NCI-H524 (cell line): Measurements from ENCODE around the gene SCP2.
"Not testable (repeated sequence)": the region's sequence is repeated elsewhere in the genome, so short reads cannot be mapped to it uniquely, and the experiment has no call there.

ENCODE experiments used
- DNase-seq, 2 experiments: peaks; one replicate each; lab custom pipeline; 2025; lab: John Stamatoyannopoulos, UW

The SCP2 gene

GRCh38 chr1:52916241-52916975 lies 10.7 kb upstream of the SCP2 start:
- DNase-seq: no peak

GRCh38 chr1:52917156-52917555 lies 9.9 kb upstream of the SCP2 start:
- no peak for DNase-seq

- DNase-seq: no peak
Observed at GRCh38 chr1:52917581-52917980, 9.5 kb upstream of the SCP2 start.

GRCh38 chr1:52918201-52918600 lies 8.9 kb upstream of the SCP2 start:
- DNase-seq: no peak

GRCh38 chr1:52919051-52919722 lies 7.9 kb upstream of the SCP2 start:
- DNase-seq: no peak

GRCh38 chr1:52919723-52920483 lies 7.2 kb upstream of the SCP2 start:
- no peak for DNase-seq

- DNase-seq: no peak
Observed at GRCh38 chr1:52920791-52921291, 6.2 kb upstream of the SCP2 start.

GRCh38 chr1:52925571-52926005 lies 1.5 kb upstream of the SCP2 start:
- DNase-seq: peak; percentile 23 to 41

GRCh38 chr1:52926864-52927211 lies 238 bp upstream of the SCP2 start:
- DNase-seq: no peak

GRCh38 chr1:52928015-52928404 lies 934 bp downstream of the SCP2 start:
- peak in 1 of 2 experiments; percentile 45 for DNase-seq

GRCh38 chr1:52929019-52929418 lies 1.9 kb downstream of the SCP2 start:
- DNase-seq: no peak

- DNase-seq: no peak
Observed at GRCh38 chr1:52937433-52938182, 10.5 kb downstream of the SCP2 start.

- DNase-seq: no peak
Observed at GRCh38 chr1:52938183-52938451, 11.0 kb downstream of the SCP2 start.

- DNase-seq: no peak
Observed at GRCh38 chr1:52943876-52944416, 16.9 kb downstream of the SCP2 start.

GRCh38 chr1:52944566-52944965 lies 17.5 kb downstream of the SCP2 start:
- DNase-seq: no peak

- DNase-seq: no peak
Observed at GRCh38 chr1:52947490-52947889, 20.4 kb downstream of the SCP2 start.

GRCh38 chr1:52949602-52950001 lies 22.5 kb downstream of the SCP2 start:
- DNase-seq: not testable (repeated sequence)

- DNase-seq: no peak
Observed at GRCh38 chr1:52952112-52952511, 25.0 kb downstream of the SCP2 start.

- no peak for DNase-seq
Observed at GRCh38 chr1:52955129-52955970, 28.3 kb downstream of the SCP2 start.

- no peak for DNase-seq
Observed at GRCh38 chr1:52963101-52963500, 36.0 kb downstream of the SCP2 start.

- DNase-seq: no peak
Observed at GRCh38 chr1:52967666-52968065, 40.6 kb downstream of the SCP2 start.
